ENCODE data around the gene OVCA2.

DNA sequence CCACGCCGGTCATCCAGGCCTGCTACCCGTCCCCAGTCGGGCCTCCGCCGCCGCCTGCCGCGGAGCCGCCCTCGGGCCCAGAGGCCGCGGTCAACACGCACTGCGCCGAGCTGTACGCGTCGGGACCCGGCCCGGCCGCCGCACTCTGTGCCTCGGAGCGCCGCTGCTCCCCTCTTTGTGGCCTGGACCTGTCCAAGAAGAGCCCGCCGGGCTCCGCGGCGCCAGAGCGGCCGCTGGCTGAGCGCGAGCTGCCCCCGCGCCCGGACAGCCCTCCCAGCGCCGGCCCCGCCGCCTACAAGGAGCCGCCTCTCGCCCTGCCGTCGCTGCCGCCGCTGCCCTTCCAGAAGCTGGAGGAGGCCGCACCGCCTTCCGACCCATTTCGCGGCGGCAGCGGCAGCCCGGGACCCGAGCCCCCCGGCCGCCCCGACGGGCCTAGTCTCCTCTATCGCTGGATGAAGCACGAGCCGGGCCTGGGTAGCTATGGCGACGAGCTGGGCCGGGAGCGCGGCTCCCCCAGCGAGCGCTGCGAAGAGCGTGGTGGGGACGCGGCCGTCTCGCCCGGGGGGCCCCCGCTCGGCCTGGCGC, 15.4 kb downstream of the OVCA2 start:
- TF ChIP-seq CTCF (IDR thresholded peaks at IDR 0.05 in 8 of 11, conservative IDR thresholded peaks at IDR 0.05 in 3 of 11): no peak
- no peak for TF ChIP-seq POLR2A (IDR thresholded peaks at IDR 0.05)
- TF ChIP-seq POLR2AphosphoS5 (IDR thresholded peaks at IDR 0.05): no peak

All from spleen (tissue), 7 donors.